HG03442 (cell line): ENCODE measurements around the gene RHO.
"Not testable (repeated sequence)": the region's sequence is repeated elsewhere in the genome, so short reads cannot be mapped to it uniquely, and the experiment has no call there.

Source experiments
- ATAC-seq: cut with Tn5 transposase; IDR thresholded peaks from one replicate; pipeline ENCODE4 v1.9.1; 2021; ENCODE audit warnings: mild to moderate bottlenecking, moderate library complexity; ENCODE audit not compliant: unreplicated experiment

Gene RHO

DNA sequence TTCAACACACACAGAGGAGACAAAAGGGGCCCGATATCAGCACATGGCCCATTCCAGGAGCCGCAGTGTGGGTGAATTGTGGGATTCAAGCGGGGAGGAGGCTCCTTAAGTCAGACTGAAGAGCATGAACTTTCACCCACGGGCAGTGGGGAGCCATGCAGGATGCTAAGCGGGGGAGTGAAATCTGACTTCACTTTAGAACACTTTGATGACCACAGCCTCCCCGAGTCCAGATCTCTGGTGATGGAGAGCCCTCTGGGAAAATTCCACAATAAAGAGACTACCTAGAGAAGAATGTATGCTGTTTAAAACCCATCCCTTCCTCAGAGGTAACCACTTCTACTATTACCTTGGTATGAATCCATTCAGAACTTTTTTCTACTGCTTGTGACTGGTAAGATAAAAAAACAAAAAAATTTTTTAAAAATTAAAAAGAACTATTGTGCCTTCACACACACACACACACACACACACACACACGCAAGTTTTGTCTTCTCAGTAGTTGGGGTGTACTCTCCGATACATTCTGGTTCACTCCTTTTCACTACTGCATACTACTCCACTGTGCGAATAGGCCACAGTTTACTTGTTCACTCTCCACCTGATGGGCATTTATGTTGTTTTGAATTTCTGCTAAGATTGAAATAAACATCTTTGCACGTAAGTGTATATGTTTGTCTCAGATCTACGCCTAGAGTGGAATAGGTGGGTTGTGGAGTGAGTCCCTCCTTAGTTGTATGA is 12.5 kb downstream of the RHO start:
- no peak for ATAC-seq

DNA sequence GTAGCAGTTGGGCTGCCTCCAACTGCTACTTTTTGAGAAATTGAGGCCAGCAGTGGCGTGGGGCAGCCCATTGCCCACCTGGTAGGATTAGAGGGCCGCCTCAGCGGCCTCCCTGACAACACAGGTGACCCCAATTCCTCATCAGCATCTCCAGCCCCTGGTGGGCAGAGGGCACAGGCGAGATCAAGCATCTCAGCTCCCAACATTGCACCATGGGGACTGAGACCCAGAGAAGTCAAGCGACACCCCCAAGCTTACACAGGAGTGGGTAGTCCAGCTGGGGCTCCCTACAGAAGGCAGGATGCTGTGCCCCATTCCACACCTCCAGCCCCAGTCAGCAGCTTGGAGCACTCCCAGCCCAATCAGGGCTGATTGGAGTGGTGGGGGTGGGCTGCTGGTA is 14.3 kb downstream of the RHO start:
- no peak for ATAC-seq

- no peak for ATAC-seq
Measured at GRCh38 chr3:129543156-129543790, 14.8 kb downstream of the RHO start, which contains the start of gene H1-8. Gene H1-8 (plus strand): TSS chr3:129543175. CDS start chr3:129543219, 44 bp downstream.

DNA sequence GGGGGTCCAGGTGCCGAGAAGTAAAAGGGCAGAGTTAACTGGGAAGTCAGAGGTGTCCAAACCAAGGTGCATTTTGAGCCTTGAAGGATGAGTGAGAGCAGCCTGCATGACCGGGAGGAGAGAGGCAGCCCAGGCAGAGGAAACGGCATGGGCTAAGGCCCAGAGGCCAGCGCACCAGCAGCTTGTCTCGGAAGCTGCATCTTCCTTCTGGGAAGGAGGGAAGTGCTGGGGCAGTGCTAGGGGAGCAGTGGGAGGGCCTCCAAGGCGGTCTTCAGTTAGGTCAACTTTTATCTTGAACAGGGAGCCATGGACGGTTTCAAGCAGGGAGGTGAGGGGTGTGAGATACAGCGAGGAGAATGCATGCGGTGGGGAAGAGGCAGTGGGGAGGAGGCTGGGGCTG is 15.6 kb downstream of the RHO start:
- ATAC-seq = no peak

DNA sequence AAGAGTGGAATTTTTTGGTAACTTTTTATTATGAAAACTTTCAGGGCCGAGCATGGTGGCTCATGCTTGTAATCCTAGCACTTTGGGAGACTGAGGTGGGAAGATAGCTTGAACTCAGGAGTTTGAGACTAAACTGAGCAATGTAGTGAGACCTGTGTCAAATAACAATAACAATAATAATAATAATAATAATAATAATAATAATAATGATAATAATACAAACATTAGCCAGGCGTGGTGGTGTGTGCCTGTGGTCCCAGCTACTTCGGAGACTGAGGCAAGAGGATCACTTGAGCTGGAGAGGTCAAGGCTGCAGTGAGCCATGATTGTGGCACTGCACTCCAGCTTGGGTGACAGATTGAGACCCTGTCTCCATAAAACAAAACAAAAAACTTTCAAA is 17.5 kb downstream of the RHO start:
- ATAC-seq = not testable (repeated sequence)

- ATAC-seq = no peak
Measured at GRCh38 chr3:129547241-129547640, 18.8 kb downstream of the RHO start.

- ATAC-seq = no peak
Measured at GRCh38 chr3:129548104-129548965, 19.9 kb downstream of the RHO start.

DNA sequence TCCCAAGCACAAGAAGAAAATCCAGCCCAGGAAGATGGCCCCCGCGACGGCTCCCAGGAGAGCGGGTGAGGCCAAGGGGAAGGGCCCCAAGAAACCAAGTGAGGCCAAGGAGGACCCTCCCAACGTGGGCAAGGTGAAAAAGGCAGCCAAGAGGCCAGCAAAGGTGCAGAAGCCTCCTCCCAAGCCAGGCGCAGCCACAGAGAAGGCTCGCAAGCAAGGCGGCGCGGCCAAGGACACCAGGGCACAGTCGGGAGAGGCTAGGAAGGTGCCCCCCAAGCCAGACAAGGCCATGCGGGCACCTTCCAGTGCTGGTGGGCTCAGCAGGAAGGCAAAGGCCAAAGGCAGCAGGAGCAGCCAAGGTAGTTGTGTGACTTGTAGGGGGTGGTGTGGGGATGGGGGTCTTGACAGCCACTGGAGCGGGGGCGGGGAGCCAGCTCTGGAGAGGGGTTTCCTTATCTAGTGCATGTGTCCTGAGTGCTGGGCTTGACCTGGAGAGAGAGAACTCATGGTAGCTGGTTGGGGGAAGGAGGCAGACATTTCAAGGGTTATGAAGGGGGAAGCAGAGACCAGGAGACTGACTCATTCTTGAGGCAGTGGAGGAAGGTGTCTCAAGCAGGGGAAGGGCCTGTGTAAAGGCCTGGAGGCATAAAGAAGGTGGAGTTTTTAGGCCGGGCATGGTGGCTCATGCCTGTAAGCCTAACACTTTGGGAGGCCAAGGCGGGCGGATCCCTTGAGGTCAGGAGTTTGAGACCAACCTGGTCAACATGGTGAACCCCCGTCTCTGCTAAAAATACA is 20.8 kb downstream of the RHO start:
- ATAC-seq = no peak

GRCh38 chr3:129549805-129550204 is 21.4 kb downstream of the RHO start:
- ATAC-seq = no peak

GRCh38 chr3:129552287-129553050 is 24.0 kb downstream of the RHO start:
- ATAC-seq = no peak

GRCh38 chr3:129553171-129553570 is 24.7 kb downstream of the RHO start:
- ATAC-seq = no peak

- no peak for ATAC-seq
Measured at GRCh38 chr3:129553719-129554118, 25.3 kb downstream of the RHO start.

DNA sequence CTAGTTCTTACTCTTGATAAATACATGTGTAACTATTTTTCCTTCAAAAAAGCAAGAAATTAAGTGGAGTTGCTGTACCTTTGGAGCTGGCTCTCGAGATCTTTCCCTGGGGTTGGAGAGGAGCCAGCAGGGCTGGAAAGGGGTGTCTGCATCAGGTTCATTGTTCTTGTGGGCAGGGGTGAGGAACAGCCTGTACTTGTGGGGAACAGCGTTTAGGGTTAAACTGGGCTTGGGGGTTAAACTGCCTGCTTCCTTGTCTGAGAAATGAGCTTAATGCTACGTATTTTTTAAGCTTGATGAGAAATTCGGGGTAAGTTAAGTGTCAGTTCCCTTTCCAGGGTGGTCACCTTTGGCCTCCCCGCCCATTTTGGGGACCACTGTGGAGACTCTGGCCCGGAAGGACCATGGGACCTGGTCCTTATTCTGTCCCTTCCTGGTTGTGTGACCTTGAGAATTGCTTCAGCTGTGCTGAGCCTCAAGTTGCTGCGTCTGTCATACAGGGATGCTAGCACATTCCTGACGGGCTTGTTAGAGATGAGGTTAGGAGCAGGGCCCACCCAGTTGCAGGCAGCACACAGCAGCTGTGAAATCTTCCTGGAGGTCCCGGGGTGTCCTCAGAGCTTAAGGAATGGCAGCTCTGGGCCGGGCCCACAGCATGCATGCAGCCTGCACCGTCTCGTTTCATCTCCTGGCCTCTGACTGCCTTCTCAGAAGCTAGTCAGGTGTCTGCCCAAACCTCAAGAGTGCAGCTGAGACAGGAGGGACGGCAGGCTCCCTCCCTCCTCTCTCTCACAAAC is 26.1 kb downstream of the RHO start:
- ATAC-seq = no peak

- no peak for ATAC-seq
Measured at GRCh38 chr3:129555153-129555550, 26.7 kb downstream of the RHO start.

GRCh38 chr3:129555616-129556357 is 27.3 kb downstream of the RHO start:
- ATAC-seq = no peak

- no peak for ATAC-seq
Measured at GRCh38 chr3:129556358-129556695, 27.9 kb downstream of the RHO start.

GRCh38 chr3:129556890-129557547 is 28.6 kb downstream of the RHO start:
- ATAC-seq = no peak

- no peak for ATAC-seq
Measured at GRCh38 chr3:129557548-129557894, 29.1 kb downstream of the RHO start.
